Ishikawa (cell line): ENCODE results near the gene TRMT61A.

Source experiments
- CEBPB ChIP-seq: IDR thresholded peaks from 2 replicates; pipeline ENCODE4 v1.6.1; 2012
- CREB1 ChIP-seq: IDR thresholded peaks from 2 replicates; pipeline ENCODE4 v1.6.1; 2012; ENCODE audit warnings: low read depth
- EGR1 ChIP-seq: IDR thresholded peaks from 2 replicates; pipeline ENCODE4 v1.6.1; 2012
- EP300 ChIP-seq: IDR thresholded peaks from 2 replicates; pipeline ENCODE4 v1.6.1; 2012; ENCODE audit warnings: borderline replicate concordance
- FOXM1 ChIP-seq: IDR thresholded peaks from 2 replicates; pipeline ENCODE4 v1.6.1; 2012; ENCODE audit warnings: low read depth, borderline replicate concordance
- MAX ChIP-seq: IDR thresholded peaks from 2 replicates; pipeline ENCODE4 v1.6.1; 2012
- NFIC ChIP-seq: IDR thresholded peaks from 2 replicates; pipeline ENCODE4 v1.6.1; 2012
- RAD21 ChIP-seq: IDR thresholded peaks from 2 replicates; pipeline ENCODE4 v1.6.1; 2012; ENCODE audit warnings: low read depth
- TAF1 ChIP-seq: IDR thresholded peaks from 2 replicates; pipeline ENCODE4 v1.6.1; 2012; ENCODE audit warnings: low read depth, mild to moderate bottlenecking
- TCF12 ChIP-seq: IDR thresholded peaks from 2 replicates; pipeline ENCODE4 v1.6.1; 2012; ENCODE audit warnings: low read depth
- TEAD4 ChIP-seq: IDR thresholded peaks from 2 replicates; pipeline ENCODE4 v1.6.1; 2012
- USF1 ChIP-seq: IDR thresholded peaks from 2 replicates; pipeline ENCODE4 v1.6.1; 2012
- YY1 ChIP-seq: IDR thresholded peaks from 2 replicates; pipeline ENCODE4 v1.6.1; 2012; ENCODE audit warnings: low read depth
- ZBTB7A ChIP-seq: IDR thresholded peaks from 2 replicates; pipeline ENCODE4 v1.6.1; 2012; ENCODE audit warnings: low read depth
- TF ChIP-seq, protein P1 (sequence below): IDR thresholded peaks from 2 replicates; pipeline ENCODE4 v1.6.1; 2012; ENCODE audit warnings: low read depth, mild to moderate bottlenecking

The TRMT61A gene

GRCh38 chr14:103547455-103547940, 18.5 kb downstream of the TRMT61A start:
- TF ChIP-seq TEAD4 (no peak), EP300 (no peak), USF1 (no peak), RAD21 (no peak), YY1 (no peak)
- TF ChIP-seq, protein P1, sequence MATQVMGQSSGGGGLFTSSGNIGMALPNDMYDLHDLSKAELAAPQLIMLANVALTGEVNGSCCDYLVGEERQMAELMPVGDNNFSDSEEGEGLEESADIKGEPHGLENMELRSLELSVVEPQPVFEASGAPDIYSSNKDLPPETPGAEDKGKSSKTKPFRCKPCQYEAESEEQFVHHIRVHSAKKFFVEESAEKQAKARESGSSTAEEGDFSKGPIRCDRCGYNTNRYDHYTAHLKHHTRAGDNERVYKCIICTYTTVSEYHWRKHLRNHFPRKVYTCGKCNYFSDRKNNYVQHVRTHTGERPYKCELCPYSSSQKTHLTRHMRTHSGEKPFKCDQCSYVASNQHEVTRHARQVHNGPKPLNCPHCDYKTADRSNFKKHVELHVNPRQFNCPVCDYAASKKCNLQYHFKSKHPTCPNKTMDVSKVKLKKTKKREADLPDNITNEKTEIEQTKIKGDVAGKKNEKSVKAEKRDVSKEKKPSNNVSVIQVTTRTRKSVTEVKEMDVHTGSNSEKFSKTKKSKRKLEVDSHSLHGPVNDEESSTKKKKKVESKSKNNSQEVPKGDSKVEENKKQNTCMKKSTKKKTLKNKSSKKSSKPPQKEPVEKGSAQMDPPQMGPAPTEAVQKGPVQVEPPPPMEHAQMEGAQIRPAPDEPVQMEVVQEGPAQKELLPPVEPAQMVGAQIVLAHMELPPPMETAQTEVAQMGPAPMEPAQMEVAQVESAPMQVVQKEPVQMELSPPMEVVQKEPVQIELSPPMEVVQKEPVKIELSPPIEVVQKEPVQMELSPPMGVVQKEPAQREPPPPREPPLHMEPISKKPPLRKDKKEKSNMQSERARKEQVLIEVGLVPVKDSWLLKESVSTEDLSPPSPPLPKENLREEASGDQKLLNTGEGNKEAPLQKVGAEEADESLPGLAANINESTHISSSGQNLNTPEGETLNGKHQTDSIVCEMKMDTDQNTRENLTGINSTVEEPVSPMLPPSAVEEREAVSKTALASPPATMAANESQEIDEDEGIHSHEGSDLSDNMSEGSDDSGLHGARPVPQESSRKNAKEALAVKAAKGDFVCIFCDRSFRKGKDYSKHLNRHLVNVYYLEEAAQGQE: no peak

GRCh38 chr14:103547941-103548462, 19.0 kb downstream of the TRMT61A start:
- no peak for TF ChIP-seq CREB1
- no peak for TF ChIP-seq TCF12
- no peak for TF ChIP-seq EP300
- no peak for TF ChIP-seq USF1
- TF ChIP-seq YY1: no peak
- no peak for TF ChIP-seq NFIC
- TF ChIP-seq MAX: no peak
- no peak for TF ChIP-seq TAF1
- TF ChIP-seq, protein P1: no peak
- no peak for TF ChIP-seq FOXM1
- no peak for TF ChIP-seq TEAD4
- TF ChIP-seq RAD21: no peak

DNA sequence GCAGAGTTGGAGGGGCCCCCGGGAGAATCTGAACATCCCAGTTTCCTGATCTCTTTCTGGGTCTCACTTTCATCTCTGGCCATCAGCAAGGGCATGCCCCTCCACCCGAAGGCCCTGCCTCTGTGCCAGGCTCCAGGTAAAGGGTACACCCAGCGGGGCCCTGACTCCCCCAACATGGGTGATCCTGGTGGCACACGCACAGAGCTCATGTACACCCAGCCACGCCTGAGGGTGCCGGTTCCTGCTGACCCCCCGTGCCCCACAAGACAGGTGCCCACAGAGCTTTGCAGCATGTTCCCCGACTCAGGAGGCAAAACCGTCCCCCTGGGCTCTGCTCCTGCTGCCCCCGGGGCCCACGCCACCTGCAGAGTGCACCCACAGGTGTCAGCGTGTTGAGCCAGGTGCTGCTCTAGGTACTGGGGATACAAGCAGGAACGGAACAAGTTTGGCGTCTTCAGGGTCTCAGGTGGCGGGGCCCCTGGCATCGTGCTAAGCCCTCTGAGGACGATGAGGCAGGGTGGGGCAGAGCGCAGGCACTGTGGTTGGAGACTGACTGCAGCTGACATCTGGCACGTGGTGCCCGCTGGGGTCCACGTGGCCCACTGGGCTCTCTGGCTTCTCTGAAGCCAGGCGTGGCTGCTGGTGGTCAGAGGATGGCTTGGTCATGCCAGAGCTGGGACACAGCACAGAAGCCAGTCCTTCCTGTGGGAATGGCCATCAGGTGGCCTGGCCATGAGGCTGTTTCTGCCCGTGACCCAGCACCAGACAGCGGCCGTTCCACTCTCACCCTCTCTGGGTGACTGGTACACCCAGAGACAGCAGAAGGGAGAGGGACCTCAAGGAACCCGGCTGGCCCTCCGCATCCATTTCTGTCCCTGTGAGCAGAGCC, 19.7 kb downstream of the TRMT61A start:
- TF ChIP-seq TEAD4 (no peak), TCF12 (no peak), YY1 (no peak), ZBTB7A (no peak), USF1 (no peak), CREB1 (no peak), CEBPB (no peak), EGR1 (no peak), FOXM1 (no peak), EP300 (no peak), MAX (no peak), TAF1 (no peak), RAD21 (no peak)
- TF ChIP-seq, protein P1: no peak
